ENCODE data around the gene EXOC6B.
"Not testable (repeated sequence)": the region's sequence is repeated elsewhere in the genome, so short reads cannot be mapped to it uniquely, and the experiment has no call there.

Gene EXOC6B

DNA sequence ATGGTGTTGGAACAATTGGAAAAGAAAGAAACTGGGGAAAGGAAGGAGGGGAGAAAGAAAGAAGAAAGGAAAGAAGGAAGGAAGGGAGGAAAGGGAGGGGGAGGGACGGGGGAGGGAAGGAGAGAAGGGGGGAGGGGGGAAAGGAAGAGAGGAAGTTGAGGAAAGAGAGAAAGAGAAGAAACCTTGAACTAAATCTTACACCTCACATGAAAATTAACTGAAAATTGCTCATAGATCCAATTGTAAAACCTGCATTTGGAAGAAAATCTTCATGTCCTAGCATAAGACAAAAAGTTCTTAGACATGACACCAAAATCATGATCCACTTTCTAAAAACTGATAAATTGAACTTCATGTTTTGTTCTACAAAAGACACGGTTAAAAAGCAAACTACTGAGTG is 163.8 kb downstream of the EXOC6B start:
- no peak for DNase-seq
- Histone ChIP-seq H3K9me3 (ENCODE audit: severe bottlenecking) (peaks cover 8% of the 10 kb centered on the region), H3K27ac (no peak overlapping the region), H3K4me3 (ENCODE audit: low read depth, low read length) (no peak overlapping the region), H3K36me3 (no peaks in the 10 kb centered on the region), H3K27me3 (ENCODE audit: insufficient read depth, low read depth, severe bottlenecking) (no peaks in the 10 kb centered on the region)
- TF ChIP-seq, protein P1, sequence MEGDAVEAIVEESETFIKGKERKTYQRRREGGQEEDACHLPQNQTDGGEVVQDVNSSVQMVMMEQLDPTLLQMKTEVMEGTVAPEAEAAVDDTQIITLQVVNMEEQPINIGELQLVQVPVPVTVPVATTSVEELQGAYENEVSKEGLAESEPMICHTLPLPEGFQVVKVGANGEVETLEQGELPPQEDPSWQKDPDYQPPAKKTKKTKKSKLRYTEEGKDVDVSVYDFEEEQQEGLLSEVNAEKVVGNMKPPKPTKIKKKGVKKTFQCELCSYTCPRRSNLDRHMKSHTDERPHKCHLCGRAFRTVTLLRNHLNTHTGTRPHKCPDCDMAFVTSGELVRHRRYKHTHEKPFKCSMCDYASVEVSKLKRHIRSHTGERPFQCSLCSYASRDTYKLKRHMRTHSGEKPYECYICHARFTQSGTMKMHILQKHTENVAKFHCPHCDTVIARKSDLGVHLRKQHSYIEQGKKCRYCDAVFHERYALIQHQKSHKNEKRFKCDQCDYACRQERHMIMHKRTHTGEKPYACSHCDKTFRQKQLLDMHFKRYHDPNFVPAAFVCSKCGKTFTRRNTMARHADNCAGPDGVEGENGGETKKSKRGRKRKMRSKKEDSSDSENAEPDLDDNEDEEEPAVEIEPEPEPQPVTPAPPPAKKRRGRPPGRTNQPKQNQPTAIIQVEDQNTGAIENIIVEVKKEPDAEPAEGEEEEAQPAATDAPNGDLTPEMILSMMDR (IDR thresholded peaks at IDR 0.05; ENCODE audit: low read depth, low read length) = no peak

- TF ChIP-seq, protein P1 (IDR thresholded peaks at IDR 0.05; ENCODE audit: low read depth, low read length) = no peak
- Histone ChIP-seq H3K9me3 (ENCODE audit: severe bottlenecking) (no peaks in the 10 kb centered on the region), H3K27me3 (ENCODE audit: insufficient read depth, low read depth, severe bottlenecking) (no peaks in the 10 kb centered on the region), H3K4me3 (ENCODE audit: low read depth, low read length) (no peak overlapping the region), H3K27ac (no peak overlapping the region), H3K36me3 (no peaks in the 10 kb centered on the region)
- DNase-seq = no peak
Observed at GRCh38 chr2:72649810-72650209, 176.0 kb downstream of the EXOC6B start.

- not testable (repeated sequence) for H3K27ac ChIP-seq; DNase-seq; H3K27me3 ChIP-seq (ENCODE audit: insufficient read depth, low read depth, severe bottlenecking); H3K36me3 ChIP-seq; H3K4me3 ChIP-seq (ENCODE audit: low read depth, low read length); H3K9me3 ChIP-seq (ENCODE audit: severe bottlenecking)
Observed at GRCh38 chr2:72641221-72641620, 184.6 kb downstream of the EXOC6B start.

DNA sequence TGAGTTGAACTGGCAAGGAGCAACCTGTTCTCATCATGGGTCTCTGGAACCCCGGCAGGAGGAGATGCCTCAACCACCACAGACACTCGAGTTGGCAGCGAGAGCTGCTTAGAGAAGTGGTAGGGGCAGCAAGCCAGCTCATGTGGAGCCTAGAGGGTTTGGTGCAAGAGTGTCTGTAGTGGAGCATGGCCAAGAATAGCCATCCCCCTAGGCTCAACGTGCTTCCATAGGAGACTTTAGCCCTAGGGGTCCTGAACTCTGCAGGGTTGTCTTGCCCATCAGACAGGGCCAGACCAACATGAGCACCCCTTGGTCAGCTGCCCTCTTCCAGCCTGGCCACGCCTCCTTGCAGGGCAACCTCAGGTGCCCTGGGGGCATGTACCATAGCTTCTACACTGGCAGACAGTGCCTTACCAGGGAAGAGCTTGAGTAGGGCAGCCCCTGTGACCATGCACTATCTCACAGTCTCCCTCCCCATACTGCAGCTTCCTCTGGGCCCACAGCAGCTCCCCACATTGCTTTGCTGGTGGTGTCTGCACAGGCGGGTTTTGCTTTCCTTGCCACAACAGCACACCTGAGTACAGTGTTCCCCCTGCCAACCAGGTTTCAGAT is 187.1 kb downstream of the EXOC6B start:
- Histone ChIP-seq H3K27me3 (ENCODE audit: insufficient read depth, low read depth, severe bottlenecking) (no peaks in the 10 kb centered on the region), H3K9me3 (ENCODE audit: severe bottlenecking) (no peaks in the 10 kb centered on the region), H3K36me3 (no peaks in the 10 kb centered on the region), H3K27ac (no peak overlapping the region), H3K4me3 (ENCODE audit: low read depth, low read length) (no peak overlapping the region)
- TF ChIP-seq, protein P1 (IDR thresholded peaks at IDR 0.05; ENCODE audit: low read depth, low read length) = no peak
- DNase-seq = no peak

GRCh38 chr2:72636210-72636609 is 189.6 kb downstream of the EXOC6B start:
- Histone ChIP-seq H3K27me3 (ENCODE audit: insufficient read depth, low read depth, severe bottlenecking) (no peaks in the 10 kb centered on the region), H3K27ac (no peak overlapping the region), H3K36me3 (no peaks in the 10 kb centered on the region), H3K4me3 (ENCODE audit: low read depth, low read length) (no peak overlapping the region), H3K9me3 (ENCODE audit: severe bottlenecking) (no peaks in the 10 kb centered on the region)
- no peak for DNase-seq
- TF ChIP-seq, protein P1 (IDR thresholded peaks at IDR 0.05; ENCODE audit: low read depth, low read length) = no peak

- Histone ChIP-seq H3K27me3 (ENCODE audit: insufficient read depth, low read depth, severe bottlenecking) (no peaks in the 10 kb centered on the region), H3K27ac (no peak overlapping the region), H3K36me3 (no peaks in the 10 kb centered on the region), H3K9me3 (ENCODE audit: severe bottlenecking) (no peaks in the 10 kb centered on the region), H3K4me3 (ENCODE audit: low read depth, low read length) (no peak overlapping the region)
- TF ChIP-seq, protein P1 (IDR thresholded peaks at IDR 0.05; ENCODE audit: low read depth, low read length) = no peak
- no peak for DNase-seq
Observed at GRCh38 chr2:72630767-72631166, 195.1 kb downstream of the EXOC6B start.
